Stimulated activated CD8-positive, alpha-beta memory T cell treated with anti-CD3 and anti-CD28 coated beads, Interleukin-15, amount 100 ng/mL, for 48 hours (primary cell): ENCODE measurements around the gene ISL1.

ENCODE experiments used
- DNase-seq, 2 donors: peaks; one replicate each; pipeline ENCODE4 v3.0.0-alpha.2; 2020; ENCODE audit warnings: low read depth in 2 of 2

The ISL1 gene

GRCh38 chr5:51386916-51387883 is 4.0 kb downstream of the ISL1 start:
- no peak for DNase-seq

- no peak for DNase-seq
Observed at GRCh38 chr5:51387884-51388275, 4.6 kb downstream of the ISL1 start.

- DNase-seq: no peak
Observed at GRCh38 chr5:51388488-51389287, 5.4 kb downstream of the ISL1 start.

GRCh38 chr5:51389288-51389576 is 6.0 kb downstream of the ISL1 start:
- no peak for DNase-seq

GRCh38 chr5:51389577-51390463 is 6.6 kb downstream of the ISL1 start:
- DNase-seq: no peak

- no peak for DNase-seq
Observed at GRCh38 chr5:51391175-51391574, 7.9 kb downstream of the ISL1 start.

- DNase-seq: no peak
Observed at GRCh38 chr5:51392689-51393199, 9.5 kb downstream of the ISL1 start.

- no peak for DNase-seq
Observed at GRCh38 chr5:51394609-51395008, 11.4 kb downstream of the ISL1 start.

- DNase-seq: no peak
Observed at GRCh38 chr5:51395245-51395644, 12.0 kb downstream of the ISL1 start.

GRCh38 chr5:51395666-51396356 is 12.6 kb downstream of the ISL1 start:
- DNase-seq: no peak

- DNase-seq: no peak
Observed at GRCh38 chr5:51396797-51397196, 13.5 kb downstream of the ISL1 start.

- DNase-seq: no peak
Observed at GRCh38 chr5:51397996-51398395, 14.7 kb downstream of the ISL1 start.

GRCh38 chr5:51398875-51399642 is 15.8 kb downstream of the ISL1 start:
- no peak for DNase-seq

- no peak for DNase-seq
Observed at GRCh38 chr5:51399643-51400006, 16.4 kb downstream of the ISL1 start.

GRCh38 chr5:51404255-51404654 is 21.0 kb downstream of the ISL1 start:
- no peak for DNase-seq

GRCh38 chr5:51411921-51412325 is 28.7 kb downstream of the ISL1 start:
- DNase-seq: no peak

- no peak for DNase-seq
Observed at GRCh38 chr5:51414516-51414915, 31.3 kb downstream of the ISL1 start.

GRCh38 chr5:51416149-51416548 is 32.9 kb downstream of the ISL1 start:
- no peak for DNase-seq

- no peak for DNase-seq
Observed at GRCh38 chr5:51433052-51433710, 49.9 kb downstream of the ISL1 start.

GRCh38 chr5:51439232-51439631 is 56.0 kb downstream of the ISL1 start:
- no peak for DNase-seq
